Sigmoid colon (tissue), 7 donors: ENCODE measurements around the gene SBK3. TPM values are rescaled to one million over a fixed set of nuclear protein-coding genes. Genes with fewer than 3 reads are reported as not detected.

Experiments
- DNase-seq: peaks from one replicate; pipeline ENCODE4 v3.0.0-alpha.2; 2019
- H3K27ac ChIP-seq, 4 donors: fragments of 200-600 bp; sonication (generic); one replicate each; pipeline ENCODE4 v1.5.1; 2016 to 2019; ENCODE audit warnings: mild to moderate bottlenecking in 1 of 4
- H3K27me3 ChIP-seq, 3 donors: fragments of 200-600 bp; sonication (generic); one replicate each; pipeline ENCODE4 v1.5.1; 2019; ENCODE audit warnings: mild to moderate bottlenecking in 1 of 3
- H3K36me3 ChIP-seq, 4 donors: fragments of 200-600 bp; sonication (generic); one replicate each; pipeline ENCODE4 v1.5.1; 2016 to 2019
- H3K4me1 ChIP-seq, 4 donors: fragments of 200-600 bp; sonication (generic); one replicate each; pipeline ENCODE4 v1.5.1; 2017 to 2019
- H3K4me3 ChIP-seq, 4 donors: fragments of 200-600 bp; sonication (generic); one replicate each; pipeline ENCODE4 v1.5.1; 2017 to 2019; ENCODE audit warnings: mild to moderate bottlenecking in 2 of 4, moderate library complexity in 1 of 4
- H3K9me3 ChIP-seq, 4 donors: fragments of 200-600 bp in 3 of 4; sonication (generic) in 3 of 4; one replicate each; pipeline versions ENCODE4 v1.5.1 to v1.6.1; 2013 to 2019
- EP300 ChIP-seq, 4 donors: sonication (generic); formaldehyde crosslinking; IDR thresholded peaks; one replicate each; pipeline ENCODE4 v1.6.1; 2017; ENCODE audit warnings: antibody characterized with exemption in 4 of 4
- POLR2A ChIP-seq, 2 donors: fragments of 450-650 bp; IDR thresholded peaks; one replicate each; pipeline ENCODE4 v1.6.1; 2016; ENCODE audit warnings: antibody characterized with exemption in 2 of 2, mild to moderate bottlenecking in 2 of 2, moderate library complexity in 2 of 2
- POLR2AphosphoS5 ChIP-seq, 4 donors: sonication (generic); formaldehyde crosslinking; IDR thresholded peaks; one replicate each; pipeline ENCODE4 v1.6.1; 2017; ENCODE audit warnings: antibody characterized with exemption in 4 of 4
- whole genome bisulfite sequencing, 2 donors: extraction: QIAGEN DNeasy Blood & Tissue Kit; methylation state at CpG; one replicate each; pipeline ENCODE4 v1.1.7; 2013; 5-methylcytosine and 5-hydroxymethylcytosine counted together
- intact Hi-C: fragments of 100-400 bp; cut with DNase I; formaldehyde crosslinking; loops from one replicate; pipeline ENCODE4 v1.15.1; 2023
- polyA plus RNA-seq, 3 donors: library from polyadenylated mRNA; stranded (reverse); fragments of 200-250 nt; gene quantifications; one replicate each; pipeline ENCODE4 v1.2.3, GENCODE V29; 2013
- total RNA-seq, 4 donors: library from RNA; depleted of rRNA; stranded (reverse); fragments of >200 nt; gene quantifications; one replicate each; pipeline ENCODE4 v1.1.0, GENCODE V29; 2016
- TF ChIP-seq, protein P1 (sequence below), 4 experiments: fragments of 450-650 bp in 3 of 4; fragments of 200-600 bp in 1 of 4; IDR thresholded peaks; one replicate each; pipeline ENCODE4 v1.5.1; 2016 to 2019; ENCODE audit warnings: antibody characterized with exemption in 4 of 4, mild to moderate bottlenecking in 3 of 4, moderate library complexity in 2 of 4
- donor health status: healthy with polysubstance abuse.
- donor health status: Bipolar disorder and iron deficiency.
- donor health status: healthy.

SBK3 gene
- total and polyA plus RNA-seq, 7 donors: 0.23 to 0.36 TPM; not detected in 5

DNA sequence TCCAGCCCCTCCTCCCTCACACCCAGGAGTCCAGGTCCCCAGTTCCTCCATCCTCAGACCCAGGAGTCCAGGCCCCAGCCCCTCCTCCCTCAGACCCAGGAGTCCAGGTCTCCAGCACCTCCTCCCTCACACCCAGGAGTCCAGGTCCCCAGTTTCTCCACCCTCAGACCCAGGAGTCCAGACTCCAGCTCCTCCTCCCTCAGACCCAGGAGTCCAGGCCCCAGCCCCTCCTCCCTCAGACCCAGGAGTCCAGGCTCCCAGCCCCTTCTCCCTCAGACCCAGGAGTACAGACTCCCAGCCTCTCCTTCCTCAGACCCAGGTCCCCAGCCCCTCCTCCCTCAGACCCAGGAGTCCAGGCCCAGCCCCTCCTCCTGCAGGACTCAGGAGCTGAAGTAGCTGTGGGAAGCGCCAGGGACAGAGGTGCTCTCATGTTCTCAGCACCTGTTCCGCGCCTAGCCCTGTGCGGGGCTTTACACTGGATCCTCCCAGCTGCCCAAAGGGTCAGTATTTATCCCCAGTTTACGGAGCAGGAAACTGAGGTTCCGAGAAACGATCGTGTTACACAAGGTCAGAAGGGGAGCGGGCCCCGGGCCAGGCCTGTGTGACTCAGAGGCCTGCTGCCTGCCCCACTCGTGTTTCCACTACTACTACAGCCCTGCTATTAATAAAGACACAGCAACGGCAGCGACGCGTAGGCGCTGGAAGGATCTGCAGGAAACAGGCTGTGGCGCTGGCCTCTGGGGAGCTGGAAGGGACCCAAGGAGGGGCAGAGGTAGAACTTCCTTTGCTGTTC lies 1.7 kb upstream of the SBK3 start:
- Histone ChIP-seq H3K9me3 (no peaks in the 10 kb centered on the region), H3K4me1 (peaks cover 0 to 8% (median 0%) of the 10 kb centered on the region in 4 donors), H3K27ac (peak overlapping the region; percentile 22 to 77 (median 47)), H3K4me3 (no peak overlapping the region), H3K27me3 (peaks cover 5 to 65% (median 54%) of the 10 kb centered on the region in 3 donors), H3K36me3 (no peaks in the 10 kb centered on the region)
- intact Hi-C loops: no loop called here
- TF ChIP-seq EP300 (IDR thresholded peaks at IDR 0.05): peak in 1 of 4 donors; percentile 10
- TF ChIP-seq POLR2A (IDR thresholded peaks at IDR 0.05): no peak
- peak in 3 of 4 donors; percentile 6 to 71 (median 52) for TF ChIP-seq POLR2AphosphoS5 (IDR thresholded peaks at IDR 0.05)
- TF ChIP-seq, protein P1, sequence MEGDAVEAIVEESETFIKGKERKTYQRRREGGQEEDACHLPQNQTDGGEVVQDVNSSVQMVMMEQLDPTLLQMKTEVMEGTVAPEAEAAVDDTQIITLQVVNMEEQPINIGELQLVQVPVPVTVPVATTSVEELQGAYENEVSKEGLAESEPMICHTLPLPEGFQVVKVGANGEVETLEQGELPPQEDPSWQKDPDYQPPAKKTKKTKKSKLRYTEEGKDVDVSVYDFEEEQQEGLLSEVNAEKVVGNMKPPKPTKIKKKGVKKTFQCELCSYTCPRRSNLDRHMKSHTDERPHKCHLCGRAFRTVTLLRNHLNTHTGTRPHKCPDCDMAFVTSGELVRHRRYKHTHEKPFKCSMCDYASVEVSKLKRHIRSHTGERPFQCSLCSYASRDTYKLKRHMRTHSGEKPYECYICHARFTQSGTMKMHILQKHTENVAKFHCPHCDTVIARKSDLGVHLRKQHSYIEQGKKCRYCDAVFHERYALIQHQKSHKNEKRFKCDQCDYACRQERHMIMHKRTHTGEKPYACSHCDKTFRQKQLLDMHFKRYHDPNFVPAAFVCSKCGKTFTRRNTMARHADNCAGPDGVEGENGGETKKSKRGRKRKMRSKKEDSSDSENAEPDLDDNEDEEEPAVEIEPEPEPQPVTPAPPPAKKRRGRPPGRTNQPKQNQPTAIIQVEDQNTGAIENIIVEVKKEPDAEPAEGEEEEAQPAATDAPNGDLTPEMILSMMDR (IDR thresholded peaks at IDR 0.05): no peak
- peak; percentile 91 for DNase-seq
- WGBS, 2 donors: 45 to 71% methylated on average over 17 of the region's 17 CpGs

DNA sequence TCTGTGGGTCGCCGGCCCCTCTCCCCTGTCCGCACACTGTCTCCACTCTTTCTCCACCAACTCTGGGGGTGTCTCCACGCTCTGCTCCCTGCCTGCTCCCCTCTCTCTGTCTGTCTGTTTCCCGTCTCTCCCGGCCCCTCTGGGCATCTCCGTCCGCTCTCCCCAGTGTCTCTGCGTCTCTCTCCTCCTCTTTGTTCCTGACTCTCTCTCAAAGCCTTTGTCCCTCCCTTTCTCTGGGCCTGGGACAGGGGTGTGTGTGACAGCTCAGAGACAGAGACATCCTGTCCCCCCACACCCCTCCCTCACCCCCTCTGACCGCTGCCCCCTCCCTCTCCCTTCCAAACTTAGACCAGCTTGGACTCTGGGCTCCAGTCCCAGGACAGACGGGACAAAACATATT lies 668 bp upstream of the SBK3 start:
- peaks cover 0 to 8% (median 0%) of the 10 kb centered on the region in 4 donors for H3K4me1 ChIP-seq
- no peaks in the 10 kb centered on the region for H3K9me3 ChIP-seq
- no peak overlapping the region for H3K4me3 ChIP-seq
- no peak for DNase-seq
- peak overlapping the region in 1 of 4 donors; percentile 55 for H3K27ac ChIP-seq
- intact Hi-C loops: no loop called here
- H3K27me3 ChIP-seq: peaks cover 5 to 55% (median 45%) of the 10 kb centered on the region in 3 donors
- 70 to 78% methylated on average over 11 of the region's 11 CpGs for WGBS, 2 donors
- TF ChIP-seq, protein P1 (IDR thresholded peaks at IDR 0.05): no peak
- no peak for TF ChIP-seq POLR2AphosphoS5 (IDR thresholded peaks at IDR 0.05)
- no peak for TF ChIP-seq EP300 (IDR thresholded peaks at IDR 0.05)
- no peak for TF ChIP-seq POLR2A (IDR thresholded peaks at IDR 0.05)
- H3K36me3 ChIP-seq: no peaks in the 10 kb centered on the region

DNA sequence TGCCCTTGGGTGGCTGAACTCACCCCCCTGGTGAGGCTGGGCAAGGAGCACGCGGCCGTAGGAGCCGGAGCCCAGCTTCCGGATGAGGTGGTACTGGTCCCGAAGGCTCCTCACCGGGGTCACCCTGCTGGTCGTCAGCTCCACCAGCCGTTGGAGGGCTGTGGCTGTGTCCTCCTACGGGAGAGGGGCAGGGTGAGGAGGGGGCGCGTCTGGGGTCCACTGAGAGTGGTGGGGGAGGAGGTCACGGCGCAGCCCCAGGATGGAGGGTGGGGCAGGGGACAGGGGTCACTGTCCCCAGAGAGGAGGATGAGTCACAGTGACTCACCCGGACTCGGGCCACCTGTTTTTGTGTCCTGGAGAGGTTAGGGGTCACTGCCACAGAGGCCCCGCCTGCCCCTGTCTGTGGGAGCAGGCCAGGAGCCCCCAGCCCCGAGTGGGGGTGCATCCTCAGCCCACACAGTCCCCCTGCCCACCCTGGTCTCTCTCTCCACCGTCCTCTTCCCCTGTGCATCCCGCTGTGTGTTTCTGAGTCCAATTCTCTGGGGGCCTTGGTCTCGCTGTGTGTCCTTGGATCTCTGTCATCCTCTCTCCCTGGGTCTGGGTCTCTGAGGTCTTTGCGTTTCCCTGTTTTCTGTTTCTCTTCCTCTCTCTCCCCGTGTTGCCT lies 435 bp downstream of the SBK3 start:
- WGBS, 2 donors: 56 to 77% methylated on average over 23 of the region's 23 CpGs
- intact Hi-C loops: no loop called here
- Histone ChIP-seq H3K9me3 (no peaks in the 10 kb centered on the region), H3K27me3 (peaks cover under 1 to 44% (median 36%) of the 10 kb centered on the region in 3 donors), H3K4me3 (no peak overlapping the region), H3K4me1 (peaks cover 0 to 8% (median 0%) of the 10 kb centered on the region in 4 donors), H3K36me3 (no peaks in the 10 kb centered on the region), H3K27ac (no peak overlapping the region)
- TF ChIP-seq POLR2AphosphoS5 (IDR thresholded peaks at IDR 0.05) (no peak), EP300 (IDR thresholded peaks at IDR 0.05) (no peak), POLR2A (IDR thresholded peaks at IDR 0.05) (no peak)
- TF ChIP-seq, protein P1 (IDR thresholded peaks at IDR 0.05): no peak
- no peak for DNase-seq

DNA sequence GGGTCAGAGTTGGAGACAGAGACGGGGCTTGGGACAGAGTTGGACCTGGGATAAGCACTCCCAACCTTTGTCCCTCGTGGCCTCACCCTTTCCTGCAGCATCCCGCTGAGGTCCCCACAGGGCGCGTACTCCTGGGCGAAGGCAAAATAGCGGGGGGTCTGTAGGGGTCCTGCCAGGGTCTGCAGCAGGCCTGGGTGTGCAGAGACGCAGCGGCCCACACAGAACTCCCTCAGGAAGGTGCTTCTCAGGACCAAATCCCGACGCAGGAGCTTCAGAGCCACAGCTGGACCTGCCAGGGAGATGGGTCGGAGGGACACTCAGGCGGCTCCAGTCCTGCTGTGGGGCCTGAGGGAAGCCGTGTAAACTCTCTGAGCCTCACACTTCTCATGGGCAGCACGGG lies 1.3 kb downstream of the SBK3 start:
- Histone ChIP-seq H3K36me3 (no peaks in the 10 kb centered on the region), H3K27ac (no peak overlapping the region), H3K4me1 (peaks cover 0 to 8% (median 0%) of the 10 kb centered on the region in 4 donors), H3K9me3 (no peaks in the 10 kb centered on the region), H3K4me3 (no peak overlapping the region), H3K27me3 (peaks cover 0 to 42% (median 31%) of the 10 kb centered on the region in 3 donors)
- 81 to 88% methylated on average over 15 of the region's 15 CpGs for WGBS, 2 donors
- no peak for DNase-seq
- TF ChIP-seq EP300 (IDR thresholded peaks at IDR 0.05) (no peak), POLR2AphosphoS5 (IDR thresholded peaks at IDR 0.05) (no peak), POLR2A (IDR thresholded peaks at IDR 0.05) (no peak)
- TF ChIP-seq, protein P1 (IDR thresholded peaks at IDR 0.05): no peak
- intact Hi-C loops: no loop called here
